Measurements from ENCODE around the gene AFAP1L1.

AFAP1L1 gene

DNA sequence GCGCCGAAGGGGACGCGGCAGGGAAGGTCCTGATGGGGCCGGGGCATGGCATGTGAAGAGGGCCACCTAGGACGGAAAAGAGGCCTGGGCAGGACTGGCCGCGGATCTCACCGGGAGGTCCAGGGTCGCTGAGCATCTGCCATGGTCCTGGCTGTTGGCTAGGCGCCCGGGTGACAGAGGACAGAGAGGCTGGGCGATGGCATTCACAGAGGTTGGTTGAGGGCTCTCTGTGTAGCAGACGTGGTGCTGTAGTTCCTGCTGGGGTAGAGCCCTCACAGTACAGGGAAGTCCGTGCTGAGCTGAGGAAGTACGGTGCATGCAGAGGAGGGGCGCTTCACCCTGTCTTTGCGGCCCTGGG lies 86.6 kb downstream of the AFAP1L1 start:
- peak overlapping the region; percentile 96 for H3K4me3 Mint-ChIP-seq
- H3K4me1 Mint-ChIP-seq: peaks cover 70% of the 10 kb centered on the region
- no peaks in the 10 kb centered on the region for H3K27me3 Mint-ChIP-seq
- peaks cover 17% of the 10 kb centered on the region for H3K36me3 Mint-ChIP-seq
- peak overlapping the region; percentile 92 for H3K27ac Mint-ChIP-seq
- H3K9me3 Mint-ChIP-seq: no peaks in the 10 kb centered on the region

DNA sequence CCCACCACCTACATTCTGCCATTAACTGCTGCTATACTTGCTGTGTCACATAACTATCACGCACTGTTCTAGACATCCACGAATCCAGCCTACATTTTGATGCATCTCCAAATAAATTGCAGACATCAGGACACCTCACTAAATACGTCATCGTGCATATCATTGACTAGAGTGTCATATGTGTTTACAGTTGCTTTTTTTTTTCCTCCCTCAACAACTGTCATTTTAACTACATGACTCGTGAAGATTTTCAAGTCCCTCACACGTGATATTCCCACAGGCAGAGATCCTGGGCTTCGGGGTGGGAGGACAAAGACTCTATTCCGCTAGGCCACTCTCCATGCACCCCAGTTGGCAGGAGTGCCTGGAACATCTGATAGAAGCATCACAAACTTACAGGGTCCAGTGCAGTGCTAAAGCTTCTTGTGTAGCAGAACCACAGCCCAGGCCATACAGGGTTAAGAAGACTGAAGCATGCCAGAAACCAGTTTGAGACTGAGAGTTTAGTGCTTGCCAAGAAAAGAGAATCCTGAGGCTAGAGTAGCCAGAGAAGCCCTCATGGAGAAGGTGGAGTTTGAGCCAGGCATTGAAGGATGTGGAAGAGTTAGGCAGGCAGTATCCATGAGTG lies 87.3 kb downstream of the AFAP1L1 start:
- Mint-ChIP-seq H3K36me3 (peaks cover 13% of the 10 kb centered on the region), H3K4me1 (peaks cover 64% of the 10 kb centered on the region), H3K9me3 (no peaks in the 10 kb centered on the region), H3K27me3 (no peaks in the 10 kb centered on the region), H3K4me3 (peak overlapping the region; percentile 96), H3K27ac (peak overlapping the region; percentile 92)

DNA sequence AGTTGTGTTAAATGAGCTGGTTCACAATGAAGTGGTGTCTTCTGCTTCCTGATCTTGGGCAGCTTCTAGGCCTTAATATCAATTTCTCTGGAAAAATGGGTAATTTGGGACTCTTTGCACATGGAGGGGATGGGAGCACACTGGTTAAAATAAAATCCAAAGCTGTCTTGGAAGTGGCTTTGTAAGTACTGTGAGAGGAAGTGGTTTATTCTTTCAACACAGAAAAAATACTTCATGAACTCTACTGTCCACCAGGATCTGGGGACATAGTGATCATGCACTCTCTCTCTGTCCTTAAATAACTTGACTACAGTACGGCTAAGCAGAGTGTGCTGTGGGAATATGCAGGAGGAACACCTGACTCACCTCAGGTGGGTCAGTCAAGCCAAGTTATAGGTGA lies 88.6 kb downstream of the AFAP1L1 start:
- H3K4me1 Mint-ChIP-seq: peaks cover 56% of the 10 kb centered on the region
- H3K27me3 Mint-ChIP-seq: no peaks in the 10 kb centered on the region
- peak overlapping the region; percentile 87 for H3K27ac Mint-ChIP-seq
- peaks cover 11% of the 10 kb centered on the region for H3K36me3 Mint-ChIP-seq
- peak overlapping the region; percentile 42 for H3K4me3 Mint-ChIP-seq
- no peaks in the 10 kb centered on the region for H3K9me3 Mint-ChIP-seq

DNA sequence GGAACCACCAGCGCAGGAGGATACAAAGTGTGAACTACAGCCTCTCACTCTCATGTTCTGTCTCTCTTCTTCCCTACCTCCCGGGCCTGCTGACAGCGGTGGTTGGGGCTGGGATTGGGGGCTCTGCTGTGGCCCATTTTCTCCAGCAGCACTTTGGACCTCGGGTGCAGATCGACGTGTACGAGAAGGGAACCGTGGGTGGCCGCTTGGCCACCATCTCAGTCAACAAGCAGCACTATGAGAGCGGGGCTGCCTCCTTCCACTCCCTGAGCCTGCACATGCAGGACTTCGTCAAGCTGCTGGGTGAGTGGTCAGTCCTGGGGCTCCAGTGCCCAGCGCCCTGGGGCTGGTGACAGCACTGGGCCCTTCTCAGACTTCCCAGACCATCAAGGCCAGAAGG lies 90.9 kb downstream of the AFAP1L1 start:
- Mint-ChIP-seq H3K9me3 (no peaks in the 10 kb centered on the region), H3K4me1 (peaks cover 42% of the 10 kb centered on the region), H3K27me3 (no peaks in the 10 kb centered on the region), H3K36me3 (peaks cover 4% of the 10 kb centered on the region), H3K27ac (no peak overlapping the region), H3K4me3 (no peak overlapping the region)

DNA sequence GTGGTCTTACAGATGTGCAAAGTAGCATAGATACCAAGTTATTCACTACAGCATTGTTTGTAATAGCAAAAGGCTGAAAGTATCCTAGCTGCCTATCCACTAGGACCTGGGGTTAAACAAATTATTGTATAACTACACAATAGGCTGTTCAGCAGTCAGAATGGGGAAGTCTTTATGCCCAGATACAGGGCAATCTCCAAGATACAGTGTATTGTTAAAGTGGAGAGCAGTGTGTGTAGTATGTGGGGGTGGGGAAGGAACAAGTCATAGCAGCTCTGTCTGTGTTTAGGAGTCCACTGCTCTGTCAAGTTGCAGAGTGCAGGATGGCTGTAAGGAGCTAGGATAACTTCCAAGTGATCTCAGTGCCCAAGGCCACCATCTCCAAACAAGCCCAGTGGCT lies 91.7 kb downstream of the AFAP1L1 start:
- Mint-ChIP-seq H3K27ac (no peak overlapping the region), H3K36me3 (peaks cover 4% of the 10 kb centered on the region), H3K27me3 (no peaks in the 10 kb centered on the region), H3K9me3 (no peaks in the 10 kb centered on the region), H3K4me1 (peaks cover 39% of the 10 kb centered on the region), H3K4me3 (no peak overlapping the region)

DNA sequence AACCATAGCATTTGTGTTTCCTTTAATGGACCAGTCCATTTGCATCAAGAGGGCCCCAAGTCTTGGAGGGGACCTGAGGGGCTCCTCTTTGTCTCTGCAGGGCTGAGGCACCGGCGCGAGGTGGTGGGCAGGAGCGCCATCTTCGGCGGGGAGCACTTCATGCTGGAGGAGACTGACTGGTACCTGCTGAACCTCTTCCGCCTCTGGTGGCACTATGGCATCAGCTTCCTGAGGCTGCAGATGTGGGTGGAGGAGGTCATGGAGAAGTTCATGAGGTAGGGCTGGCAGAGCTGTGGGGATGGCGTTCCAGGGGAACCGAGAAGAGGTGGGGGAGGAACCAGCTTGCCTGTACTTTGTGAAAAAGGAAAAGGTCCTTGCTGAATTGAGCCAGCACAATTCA lies 92.3 kb downstream of the AFAP1L1 start:
- no peaks in the 10 kb centered on the region for H3K9me3 Mint-ChIP-seq
- no peak overlapping the region for H3K4me3 Mint-ChIP-seq
- H3K27me3 Mint-ChIP-seq: no peaks in the 10 kb centered on the region
- H3K4me1 Mint-ChIP-seq: peaks cover 34% of the 10 kb centered on the region
- peaks cover 4% of the 10 kb centered on the region for H3K36me3 Mint-ChIP-seq
- no peak overlapping the region for H3K27ac Mint-ChIP-seq

DNA sequence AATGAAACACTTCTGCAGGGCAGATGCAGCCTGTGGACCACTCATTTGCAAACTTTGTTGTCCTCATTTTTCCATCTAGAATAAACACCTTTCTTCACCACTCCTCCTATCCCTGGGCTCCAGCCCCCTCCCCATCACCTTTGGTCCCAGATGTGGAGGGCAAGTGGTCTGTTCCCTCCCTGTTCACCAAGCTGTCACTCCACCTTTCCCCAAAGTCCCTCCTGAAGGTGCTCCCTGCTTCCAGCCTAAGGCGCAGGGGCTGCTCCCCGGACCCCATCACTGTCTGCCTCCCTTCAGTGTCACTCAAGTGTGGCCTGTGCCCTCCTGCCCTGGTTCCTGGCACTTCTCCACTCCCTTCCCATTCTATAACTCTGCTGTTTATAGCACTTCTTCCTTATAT lies 93.1 kb downstream of the AFAP1L1 start:
- no peaks in the 10 kb centered on the region for H3K9me3 Mint-ChIP-seq
- H3K4me1 Mint-ChIP-seq: peaks cover 26% of the 10 kb centered on the region
- no peaks in the 10 kb centered on the region for H3K27me3 Mint-ChIP-seq
- H3K36me3 Mint-ChIP-seq: peaks cover 4% of the 10 kb centered on the region
- H3K4me3 Mint-ChIP-seq: no peak overlapping the region
- no peak overlapping the region for H3K27ac Mint-ChIP-seq

DNA sequence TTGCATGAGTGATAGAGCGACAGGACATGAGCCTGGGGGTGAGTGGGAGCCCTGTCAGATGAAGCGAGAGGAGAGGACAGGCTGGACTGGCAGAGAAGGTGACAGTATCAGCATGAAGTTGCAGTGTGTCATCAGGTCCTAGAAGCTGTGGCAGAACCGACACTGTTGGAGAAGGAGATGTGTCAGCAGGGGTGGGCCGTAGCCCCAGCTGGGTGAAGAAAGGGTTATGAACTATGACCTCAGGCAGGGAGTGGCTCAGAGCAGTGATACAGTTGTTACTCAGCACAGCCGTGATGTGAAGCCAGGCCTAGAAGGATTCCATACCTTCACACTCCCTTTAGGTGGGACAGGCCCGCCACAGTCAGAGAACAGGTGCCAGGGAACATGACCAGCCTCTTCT lies 93.8 kb downstream of the AFAP1L1 start:
- H3K4me3 Mint-ChIP-seq: no peak overlapping the region
- H3K27me3 Mint-ChIP-seq: no peaks in the 10 kb centered on the region
- H3K4me1 Mint-ChIP-seq: peaks cover 19% of the 10 kb centered on the region
- H3K36me3 Mint-ChIP-seq: peaks cover 4% of the 10 kb centered on the region
- no peaks in the 10 kb centered on the region for H3K9me3 Mint-ChIP-seq
- no peak overlapping the region for H3K27ac Mint-ChIP-seq

DNA sequence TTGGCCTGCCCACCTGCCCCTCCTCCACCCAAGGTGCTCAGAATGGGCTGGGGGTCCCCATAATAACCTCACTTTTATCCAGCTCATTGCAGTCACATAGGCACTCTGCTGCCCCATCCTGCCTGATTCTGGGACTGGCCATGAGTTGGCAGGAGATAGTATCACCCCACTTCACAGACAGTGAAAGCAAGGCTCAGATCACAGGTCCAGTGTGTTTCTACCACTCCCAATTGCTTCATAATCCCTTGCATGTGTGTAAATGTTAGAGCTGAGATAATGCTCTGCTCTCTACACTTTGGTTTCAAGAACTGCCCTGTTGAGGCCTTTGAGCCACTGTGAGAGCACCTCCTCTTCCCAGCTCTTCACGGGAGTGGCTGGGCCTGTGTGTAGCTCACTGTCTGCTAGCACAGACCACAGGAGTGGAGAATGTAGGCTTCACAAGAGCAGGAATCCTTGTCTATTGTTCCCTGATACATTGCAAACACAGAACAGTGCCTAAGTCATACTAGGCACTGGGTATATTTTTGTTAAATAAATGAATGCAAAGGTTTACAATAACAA lies 94.6 kb downstream of the AFAP1L1 start:
- H3K36me3 Mint-ChIP-seq: peaks cover 4% of the 10 kb centered on the region
- H3K4me3 Mint-ChIP-seq: no peak overlapping the region
- no peak overlapping the region for H3K27ac Mint-ChIP-seq
- H3K4me1 Mint-ChIP-seq: peaks cover 14% of the 10 kb centered on the region
- no peaks in the 10 kb centered on the region for H3K9me3 Mint-ChIP-seq
- no peaks in the 10 kb centered on the region for H3K27me3 Mint-ChIP-seq

DNA sequence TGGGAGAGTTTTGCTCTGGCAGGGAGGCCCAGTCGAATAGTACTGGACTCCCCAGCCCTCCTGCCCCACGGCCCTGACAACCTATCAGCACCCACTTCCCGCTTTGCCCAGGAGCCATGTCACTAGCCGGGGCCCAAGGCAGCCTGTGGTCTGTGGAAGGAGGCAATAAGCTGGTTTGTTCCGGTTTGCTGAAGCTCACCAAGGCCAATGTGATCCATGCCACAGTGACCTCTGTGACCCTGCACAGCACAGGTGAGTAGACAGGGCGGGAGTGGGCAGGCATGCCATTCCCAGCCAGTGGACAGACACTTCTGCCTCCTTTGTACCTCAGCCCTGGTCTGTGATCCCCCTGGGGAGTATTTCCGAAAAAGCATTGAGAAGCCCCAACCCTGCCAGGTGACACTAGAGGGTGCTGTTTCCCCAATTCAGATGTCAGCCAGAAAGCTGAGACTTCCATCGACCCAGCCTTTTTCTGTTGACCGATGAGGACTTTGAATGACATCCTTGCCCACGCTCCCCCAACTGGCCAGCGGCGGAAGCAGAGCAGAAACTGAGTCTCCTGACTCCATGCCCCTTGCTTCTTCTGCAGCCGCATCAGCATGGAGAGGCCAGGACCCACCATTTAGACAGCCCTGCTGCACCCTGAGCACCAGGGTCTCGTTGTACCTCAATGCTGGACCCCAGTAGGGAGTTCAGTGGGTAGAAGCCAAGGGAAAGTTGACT lies 95.8 kb downstream of the AFAP1L1 start:
- Mint-ChIP-seq H3K4me1 (peaks cover 17% of the 10 kb centered on the region), H3K36me3 (peaks cover 4% of the 10 kb centered on the region), H3K9me3 (no peaks in the 10 kb centered on the region), H3K27ac (peak overlapping the region; percentile 30), H3K27me3 (no peaks in the 10 kb centered on the region), H3K4me3 (no peak overlapping the region)

DNA sequence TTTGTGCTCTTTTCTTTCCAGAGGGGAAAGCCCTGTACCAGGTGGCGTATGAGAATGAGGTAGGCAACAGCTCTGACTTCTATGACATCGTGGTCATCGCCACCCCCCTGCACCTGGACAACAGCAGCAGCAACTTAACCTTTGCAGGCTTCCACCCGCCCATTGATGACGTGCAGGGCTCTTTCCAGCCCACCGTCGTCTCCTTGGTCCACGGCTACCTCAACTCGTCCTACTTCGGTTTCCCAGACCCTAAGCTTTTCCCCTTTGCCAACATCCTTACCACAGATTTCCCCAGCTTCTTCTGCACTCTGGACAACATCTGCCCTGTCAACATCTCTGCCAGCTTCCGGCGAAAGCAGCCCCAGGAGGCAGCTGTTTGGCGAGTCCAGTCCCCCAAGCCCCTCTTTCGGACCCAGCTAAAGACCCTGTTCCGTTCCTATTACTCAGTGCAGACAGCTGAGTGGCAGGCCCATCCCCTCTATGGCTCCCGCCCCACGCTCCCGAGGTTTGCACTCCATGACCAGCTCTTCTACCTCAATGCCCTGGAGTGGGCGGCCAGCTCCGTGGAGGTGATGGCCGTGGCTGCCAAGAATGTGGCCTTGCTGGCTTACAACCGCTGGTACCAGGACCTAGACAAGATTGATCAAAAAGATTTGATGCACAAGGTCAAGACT lies 96.5 kb downstream of the AFAP1L1 start:
- peaks cover 4% of the 10 kb centered on the region for H3K36me3 Mint-ChIP-seq
- H3K4me1 Mint-ChIP-seq: peaks cover 13% of the 10 kb centered on the region
- H3K9me3 Mint-ChIP-seq: no peaks in the 10 kb centered on the region
- no peak overlapping the region for H3K4me3 Mint-ChIP-seq
- no peaks in the 10 kb centered on the region for H3K27me3 Mint-ChIP-seq
- H3K27ac Mint-ChIP-seq: no peak overlapping the region

DNA sequence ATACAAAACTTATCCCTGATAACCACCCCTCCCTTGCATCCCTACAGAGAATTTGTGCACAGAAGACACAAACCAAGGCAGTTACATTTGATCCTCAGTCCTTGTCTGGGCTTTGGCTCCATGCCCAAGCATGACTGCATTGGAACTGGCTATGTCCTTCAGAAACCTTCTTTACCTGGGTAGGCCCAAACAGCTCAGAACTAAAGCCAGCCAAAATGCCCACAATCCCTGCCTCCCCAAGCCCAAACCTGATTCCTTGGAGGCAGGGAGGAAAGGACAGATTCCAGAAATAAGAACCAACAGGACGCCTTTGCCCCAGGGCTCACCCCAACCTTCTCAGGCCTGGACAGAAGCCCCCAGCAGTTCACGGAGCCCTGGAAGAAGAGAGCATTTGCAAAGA lies 99.2 kb downstream of the AFAP1L1 start:
- Mint-ChIP-seq H3K36me3 (no peaks in the 10 kb centered on the region), H3K9me3 (no peaks in the 10 kb centered on the region), H3K27ac (no peak overlapping the region), H3K27me3 (no peaks in the 10 kb centered on the region), H3K4me3 (no peak overlapping the region), H3K4me1 (peaks cover 13% of the 10 kb centered on the region)

DNA sequence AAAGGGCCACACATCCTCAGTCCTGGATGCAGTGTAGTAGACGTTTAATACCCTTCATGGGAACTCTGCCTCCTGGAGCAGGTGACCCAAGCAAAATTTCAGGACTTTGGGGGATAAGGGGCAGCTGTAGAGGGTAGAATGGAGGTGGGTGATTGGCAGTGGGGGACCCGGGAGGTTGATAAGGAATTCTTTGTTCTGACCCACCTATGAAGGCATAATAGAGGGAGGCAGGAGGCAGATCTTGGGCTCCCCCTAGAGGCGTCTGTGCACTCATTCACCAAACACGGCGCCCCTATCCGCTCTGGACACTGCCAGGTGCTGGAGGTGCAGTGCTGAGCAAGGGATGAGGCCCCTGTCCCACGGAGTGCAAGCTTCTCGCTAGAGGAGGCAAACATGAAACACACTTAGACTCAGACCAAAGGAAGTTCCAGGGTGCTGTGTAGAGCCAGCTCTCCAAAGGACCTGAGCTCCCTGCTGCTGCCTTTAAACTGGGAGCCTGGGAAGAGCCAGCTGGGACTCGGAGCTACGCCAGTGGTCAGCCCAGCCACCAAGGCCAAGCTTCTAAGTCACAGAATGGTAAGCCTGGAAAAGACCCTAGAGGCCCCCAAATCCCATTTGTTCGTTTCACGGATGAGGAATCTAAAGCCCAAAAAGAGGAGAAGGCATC lies 99.8 kb downstream of the AFAP1L1 start:
- H3K4me3 Mint-ChIP-seq: no peak overlapping the region
- H3K4me1 Mint-ChIP-seq: peaks cover 13% of the 10 kb centered on the region
- no peaks in the 10 kb centered on the region for H3K27me3 Mint-ChIP-seq
- H3K9me3 Mint-ChIP-seq: no peaks in the 10 kb centered on the region
- H3K27ac Mint-ChIP-seq: no peak overlapping the region
- no peaks in the 10 kb centered on the region for H3K36me3 Mint-ChIP-seq

DNA sequence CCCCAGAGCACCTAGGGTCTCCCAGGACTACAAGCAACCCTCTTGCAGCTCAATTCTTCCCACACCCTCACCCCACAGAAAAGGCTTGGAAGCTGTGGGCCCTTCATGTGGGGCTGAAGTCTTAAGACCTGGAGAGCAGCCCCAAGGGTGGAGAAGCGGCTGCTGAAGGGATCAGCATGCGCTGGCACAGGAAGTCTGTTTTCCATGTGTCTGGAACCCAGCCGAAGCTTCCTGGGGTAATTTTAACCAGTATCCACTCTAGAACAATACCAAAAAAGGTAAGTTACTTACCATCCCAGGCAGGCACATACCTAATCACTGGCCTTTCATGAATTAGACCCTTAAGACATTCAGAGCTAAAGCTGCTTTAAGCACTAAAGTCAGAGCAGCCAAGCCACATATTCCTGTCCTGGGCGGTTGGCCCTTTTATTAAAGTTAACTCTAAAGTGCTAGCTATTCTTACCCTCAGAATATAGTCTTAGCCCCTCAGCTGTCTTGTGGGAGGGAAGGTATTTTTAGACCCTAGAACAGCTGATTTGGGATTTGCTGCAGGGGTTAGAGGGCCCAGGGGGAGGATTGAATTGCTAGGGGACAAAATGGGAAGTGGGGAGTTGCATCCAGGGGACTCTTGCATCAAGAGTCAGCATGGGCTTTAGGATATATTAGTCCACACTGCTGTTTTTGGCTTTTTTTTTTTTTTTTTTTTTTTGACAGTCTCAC lies 100.6 kb downstream of the AFAP1L1 start:
- Mint-ChIP-seq H3K9me3 (no peaks in the 10 kb centered on the region), H3K4me3 (no peak overlapping the region), H3K36me3 (no peaks in the 10 kb centered on the region), H3K4me1 (peaks cover 11% of the 10 kb centered on the region), H3K27ac (no peak overlapping the region), H3K27me3 (no peaks in the 10 kb centered on the region)

DNA sequence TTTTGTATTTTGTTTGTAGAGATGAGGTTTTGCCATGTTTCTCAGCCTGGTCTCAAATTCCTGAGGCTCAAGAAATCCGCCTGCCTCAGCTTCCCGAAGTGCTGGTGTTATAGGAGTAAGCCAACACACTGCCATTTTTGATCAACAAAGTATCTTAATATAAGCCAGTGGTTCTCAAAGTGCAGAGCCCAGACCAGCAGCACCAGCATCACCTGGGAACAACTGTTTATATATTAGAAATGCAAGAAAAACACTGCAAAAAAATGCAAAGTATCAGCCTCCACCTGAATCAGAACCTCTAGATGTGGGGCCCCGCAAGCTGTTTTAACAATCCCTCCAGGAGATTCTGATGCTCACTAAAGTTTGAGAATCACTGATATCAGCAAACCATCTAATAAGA lies 101.3 kb downstream of the AFAP1L1 start:
- H3K27me3 Mint-ChIP-seq: no peaks in the 10 kb centered on the region
- H3K9me3 Mint-ChIP-seq: no peaks in the 10 kb centered on the region
- H3K27ac Mint-ChIP-seq: no peak overlapping the region
- no peak overlapping the region for H3K4me3 Mint-ChIP-seq
- peaks cover 6% of the 10 kb centered on the region for H3K4me1 Mint-ChIP-seq
- H3K36me3 Mint-ChIP-seq: no peaks in the 10 kb centered on the region

All from activated naive CD4-positive, alpha-beta T cell treated with anti-CD3 and anti-CD28 coated beads, Interleukin-2, amount 50 U/mL, for 24 hours (primary cell).